SK-N-MC (cell line): Measurements from ENCODE around the gene CDSN.

Experiments
- DNase-seq: peaks from one replicate; pipeline ENCODE4 v3.0.0-alpha.2; 2011; ENCODE audit warnings: low read depth, low spot score
- H3K27ac ChIP-seq: fragments of 200-600 bp; sonication (generic); 2 replicates; pipeline ENCODE4 v1.5.1; 2016; ENCODE audit warnings: mixed run types
- H3K36me3 ChIP-seq: fragments of 200-600 bp; sonication (generic); 2 replicates; pipeline ENCODE4 v1.6.1; 2017; ENCODE audit warnings: antibody characterized with exemption, low read length, mixed read lengths; ENCODE audit not compliant: insufficient read depth
- H3K4me3 ChIP-seq: fragments of 200-600 bp; sonication (generic); 2 replicates; pipeline ENCODE4 v1.5.1; 2016
- H3K9ac ChIP-seq: fragments of 200-600 bp; sonication (generic); 2 replicates; pipeline ENCODE4 v1.8.0; 2017; ENCODE audit warnings: mixed run types, mixed read lengths; ENCODE audit not compliant: insufficient read length
- H3K9me3 ChIP-seq: fragments of 200-600 bp; sonication (generic); 2 replicates; pipeline ENCODE4 v1.6.1; 2017; ENCODE audit warnings: low read depth, mild to moderate bottlenecking, antibody characterized with exemption, low read length, moderate library complexity, mixed read lengths
- EZH2 ChIP-seq: fragments of 200-600 bp; sonication (generic); IDR thresholded peaks from one replicate; pipeline ENCODE4 v1.6.1; 2017; ENCODE audit warnings: antibody characterized with exemption
- FOXP2 ChIP-seq: optimal IDR thresholded peaks from 2 replicates; pipeline ENCODE3; 2011; ENCODE audit warnings: mild to moderate bottlenecking, moderate library complexity; ENCODE audit not compliant: insufficient read depth; ENCODE audit errors: extremely low read length, control extremely low read depth
- POLR2AphosphoS5 ChIP-seq: IDR thresholded peaks from 2 replicates; pipeline ENCODE4 v1.6.1; 2012; ENCODE audit warnings: mild to moderate bottlenecking, low read depth, low read length, borderline replicate concordance

Gene CDSN

GRCh38 chr6:31114541-31114878 lies 5.7 kb downstream of the CDSN start, which contains the start of gene PSORS1C1:
Gene PSORS1C1 (plus strand): TSS chr6:31114800. CDS start chr6:31129633, 14,833 bp downstream.
- H3K9me3 ChIP-seq, result no peaks in the 10 kb centered on the region
- 0 out of 2 replicates have a peak within 1 kb of the TSS, but pooled peaks have one; percentile 0 for H3K4me3 ChIP-seq
- H3K36me3 ChIP-seq, result no peaks in the 10 kb centered on the region
- no peak within 1 kb of the TSS for H3K27ac ChIP-seq
- H3K9ac ChIP-seq, result no peak within 1 kb of the TSS
- no peak for DNase-seq
- no peak for TF ChIP-seq POLR2AphosphoS5
- no peak for TF ChIP-seq EZH2
- no peak for TF ChIP-seq FOXP2

GRCh38 chr6:31113861-31114540 lies 6.2 kb downstream of the CDSN start:
- Histone ChIP-seq H3K27ac (no peak overlapping the region), H3K36me3 (no peaks in the 10 kb centered on the region), H3K9ac (no peak overlapping the region)

GRCh38 chr6:31112478-31112877 lies 7.8 kb downstream of the CDSN start, which contains the start of gene C6orf15:
Gene C6orf15 (minus strand): TSS chr6:31112575. CDS start chr6:31112555, 20 bp downstream.
- Histone ChIP-seq H3K36me3 (no peaks in the 10 kb centered on the region), H3K27ac (no peak within 1 kb of the TSS), H3K9me3 (no peaks in the 10 kb centered on the region), H3K9ac (no peak within 1 kb of the TSS), H3K4me3 (no peak within 1 kb of the TSS)
- DNase-seq, result no peak
- TF ChIP-seq FOXP2 (no peak), EZH2 (no peak), POLR2AphosphoS5 (no peak)

More at GRCh38 chr6:31113861-31114540, 6.2 kb downstream of the CDSN start:
- Histone ChIP-seq H3K4me3 (0 out of 2 replicates have a peak overlapping the region, but pooled peaks have one; percentile 0), H3K9me3 (no peaks in the 10 kb centered on the region)
- no peak for DNase-seq
- TF ChIP-seq EZH2 (no peak), FOXP2 (no peak)

GRCh38 chr6:31111712-31112111 lies 8.5 kb downstream of the CDSN start:
- no peak for TF ChIP-seq POLR2AphosphoS5
- no peak for TF ChIP-seq EZH2
- no peak for TF ChIP-seq FOXP2
- Histone ChIP-seq H3K9ac (no peak overlapping the region), H3K27ac (no peak overlapping the region), H3K9me3 (no peaks in the 10 kb centered on the region), H3K4me3 (no peak overlapping the region), H3K36me3 (no peaks in the 10 kb centered on the region)
- DNase-seq, result no peak

- Histone ChIP-seq H3K9me3 (no peaks in the 10 kb centered on the region), H3K9ac (no peak overlapping the region), H3K27ac (no peak overlapping the region), H3K4me3 (no peak overlapping the region), H3K36me3 (no peaks in the 10 kb centered on the region)
- DNase-seq, result no peak
- TF ChIP-seq FOXP2 (no peak), POLR2AphosphoS5 (no peak), EZH2 (no peak)
These were observed 9.2 kb downstream of the CDSN start for GRCh38 chr6:31110825-31111582.

GRCh38 chr6:31107052-31107451 lies 13.2 kb downstream of the CDSN start:
- DNase-seq, result no peak
- Histone ChIP-seq H3K9ac (no peak overlapping the region), H3K4me3 (no peak overlapping the region), H3K9me3 (no peaks in the 10 kb centered on the region), H3K36me3 (no peaks in the 10 kb centered on the region), H3K27ac (no peak overlapping the region)
- no peak for TF ChIP-seq FOXP2
- no peak for TF ChIP-seq EZH2
- TF ChIP-seq POLR2AphosphoS5, result no peak

- no peak overlapping the region for H3K9ac ChIP-seq
- H3K27ac ChIP-seq, result no peak overlapping the region
- H3K4me3 ChIP-seq, result no peak overlapping the region
- H3K9me3 ChIP-seq, result no peaks in the 10 kb centered on the region
- no peak for DNase-seq
- H3K36me3 ChIP-seq, result no peaks in the 10 kb centered on the region
- TF ChIP-seq EZH2, result no peak
These were observed 17.1 kb downstream of the CDSN start for GRCh38 chr6:31103136-31103535.

- no peak overlapping the region for H3K27ac ChIP-seq
- H3K4me3 ChIP-seq, result no peak overlapping the region
- no peak overlapping the region for H3K9ac ChIP-seq
- TF ChIP-seq POLR2AphosphoS5, result no peak
- TF ChIP-seq FOXP2, result no peak
- no peak for TF ChIP-seq EZH2
- no peaks in the 10 kb centered on the region for H3K36me3 ChIP-seq
- H3K9me3 ChIP-seq, result no peaks in the 10 kb centered on the region
- DNase-seq, result no peak
These were observed 21.8 kb downstream of the CDSN start for GRCh38 chr6:31098449-31098938.
